Brain pericyte (primary cell): ENCODE data around the gene GABBR2.
"Not testable (repeated sequence)": the region's sequence is repeated elsewhere in the genome, so short reads cannot be mapped to it uniquely, and the experiment has no call there.

Experiments
- DNase-seq: peaks from one replicate; pipeline ENCODE4 v3.0.0-alpha.2; 2012; ENCODE audit warnings: low read depth, low spot score

The GABBR2 gene

GRCh38 chr9:98596486-98596885 is 112.2 kb downstream of the GABBR2 start:
- DNase-seq, result no peak

- DNase-seq, result no peak
These were observed 114.1 kb downstream of the GABBR2 start for GRCh38 chr9:98594546-98595160.

GRCh38 chr9:98593354-98594253 is 115.1 kb downstream of the GABBR2 start:
- DNase-seq, result no peak

DNA sequence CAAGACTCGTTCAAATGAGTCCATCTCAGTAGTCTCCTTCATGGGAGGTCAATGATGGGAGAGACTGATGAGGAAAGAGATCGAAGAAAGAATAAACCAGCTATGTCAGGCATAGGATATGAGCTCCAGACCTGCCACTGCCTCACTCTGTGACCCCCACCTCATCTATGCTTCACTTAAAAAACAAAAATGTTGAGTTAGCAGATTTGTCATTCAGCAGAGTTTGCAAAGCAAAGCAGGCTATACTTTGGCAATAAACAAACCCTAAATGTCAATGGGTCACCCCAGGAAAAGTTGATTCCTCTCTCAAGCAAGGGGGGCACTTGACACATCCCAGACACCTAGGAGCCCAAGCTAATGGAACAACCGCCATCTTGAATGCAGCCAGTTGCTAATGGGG is 117.0 kb downstream of the GABBR2 start:
- DNase-seq, result no peak

GRCh38 chr9:98590101-98590500 is 118.6 kb downstream of the GABBR2 start:
- no peak for DNase-seq

DNA sequence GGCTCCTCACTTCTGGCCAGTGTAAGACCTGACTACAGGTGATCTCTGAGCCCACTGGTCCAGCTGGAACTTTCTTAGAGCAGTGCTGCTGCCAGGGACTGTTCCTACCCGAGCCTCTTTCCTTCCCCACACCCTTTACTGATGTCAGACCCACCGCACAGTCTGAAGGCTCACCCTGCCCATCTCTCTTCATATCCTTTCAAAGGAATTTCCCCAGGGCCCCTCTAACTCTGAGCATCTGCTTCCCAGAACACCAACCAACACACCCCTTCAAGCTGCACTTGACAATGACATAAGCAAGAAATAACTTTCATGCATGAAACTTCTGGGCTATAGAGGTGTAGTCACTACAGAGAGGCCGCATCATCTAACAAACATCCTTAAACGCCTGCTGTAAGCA is 119.6 kb downstream of the GABBR2 start:
- no peak for DNase-seq

DNA sequence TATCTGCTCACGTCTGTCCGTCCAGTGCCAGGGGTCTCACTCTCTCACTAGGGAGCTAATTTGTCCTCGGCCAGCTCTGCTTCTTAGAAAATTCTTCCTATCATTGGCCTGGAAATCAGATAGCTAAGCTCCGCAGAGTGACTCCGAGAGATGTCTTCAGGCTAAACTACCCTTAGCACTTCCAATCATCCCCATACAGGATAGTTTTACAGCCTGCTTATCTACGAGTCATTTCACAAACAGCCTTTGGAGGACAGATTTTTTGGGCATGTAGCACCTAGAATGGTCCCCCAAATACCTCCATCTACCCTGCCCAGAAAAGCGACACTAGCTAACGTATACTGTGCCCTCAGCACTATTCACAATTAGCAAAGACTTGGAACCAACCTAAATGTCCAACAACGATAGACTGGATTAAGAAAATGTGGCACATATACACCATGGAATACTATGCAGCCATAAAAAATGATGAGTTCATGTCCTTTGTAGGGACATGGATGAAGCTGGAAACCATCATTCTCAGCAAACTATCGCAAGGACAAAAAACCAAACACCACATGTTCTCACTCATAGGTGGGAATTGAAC is 123.8 kb downstream of the GABBR2 start:
- DNase-seq, result not testable (repeated sequence)

DNA sequence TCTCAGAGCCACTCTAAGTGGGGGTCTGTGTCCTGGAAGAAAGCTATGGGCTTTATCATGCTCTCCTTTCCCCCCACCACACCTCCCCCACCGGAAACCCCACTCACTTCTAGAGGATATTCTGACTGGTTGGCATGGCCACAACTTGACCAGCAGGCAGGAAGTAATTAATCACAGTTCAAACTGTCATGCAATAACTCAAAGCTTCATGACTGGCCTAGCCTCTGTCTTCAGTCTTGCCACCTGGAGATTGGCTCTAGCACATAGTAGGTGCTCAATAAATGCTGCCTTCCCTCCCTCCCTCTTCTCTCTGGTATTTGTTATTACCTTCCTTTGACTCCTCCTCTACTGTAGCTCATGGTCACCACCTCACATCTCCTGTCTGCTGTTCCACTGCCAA is 124.7 kb downstream of the GABBR2 start:
- DNase-seq, result no peak

- DNase-seq, result no peak
These were observed 125.3 kb downstream of the GABBR2 start for GRCh38 chr9:98583417-98583816.

- no peak for DNase-seq
These were observed 127.8 kb downstream of the GABBR2 start for GRCh38 chr9:98580956-98581355.

DNA sequence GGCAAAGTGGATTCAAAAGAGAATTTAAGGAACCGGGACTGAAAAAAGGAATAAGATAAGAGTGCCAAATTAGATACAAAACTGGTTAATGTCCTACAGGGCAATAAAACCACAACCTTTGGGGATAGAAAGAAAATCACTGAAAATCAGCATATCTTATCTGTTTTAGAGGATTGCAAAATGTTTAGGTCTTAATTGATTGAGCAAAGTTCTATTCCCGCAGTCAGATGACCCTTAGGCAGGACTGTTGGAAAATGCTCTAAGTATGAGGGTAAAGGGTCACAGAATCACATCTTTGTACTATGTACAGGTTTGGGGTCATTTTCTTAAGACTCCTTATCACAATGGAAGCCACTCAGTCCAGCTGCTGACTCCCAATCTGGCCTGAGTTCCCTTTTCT is 129.0 kb downstream of the GABBR2 start:
- no peak for DNase-seq

DNA sequence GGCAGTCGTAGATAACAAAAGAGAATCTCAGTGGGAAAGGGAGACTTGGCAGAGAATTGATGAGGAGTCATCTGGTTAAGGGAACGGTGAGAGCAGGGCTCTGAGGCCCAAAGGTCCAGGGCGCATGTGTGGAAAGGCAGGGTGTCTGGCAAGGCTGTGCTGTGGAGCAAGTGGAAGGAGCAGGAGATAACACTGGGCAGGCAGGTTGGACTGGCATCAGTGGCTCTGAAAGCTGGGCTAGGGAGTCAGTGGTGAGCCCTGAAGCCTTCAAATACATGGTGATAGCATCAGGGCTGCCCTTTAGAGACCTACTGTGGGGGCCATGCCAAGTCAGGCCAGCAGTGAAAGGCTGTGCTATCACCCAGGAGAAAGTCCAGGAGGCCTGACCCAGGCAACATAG is 131.3 kb downstream of the GABBR2 start:
- no peak for DNase-seq

- no peak for DNase-seq
These were observed 131.9 kb downstream of the GABBR2 start for GRCh38 chr9:98576859-98577258.

GRCh38 chr9:98576354-98576753 is 132.4 kb downstream of the GABBR2 start:
- no peak for DNase-seq

DNA sequence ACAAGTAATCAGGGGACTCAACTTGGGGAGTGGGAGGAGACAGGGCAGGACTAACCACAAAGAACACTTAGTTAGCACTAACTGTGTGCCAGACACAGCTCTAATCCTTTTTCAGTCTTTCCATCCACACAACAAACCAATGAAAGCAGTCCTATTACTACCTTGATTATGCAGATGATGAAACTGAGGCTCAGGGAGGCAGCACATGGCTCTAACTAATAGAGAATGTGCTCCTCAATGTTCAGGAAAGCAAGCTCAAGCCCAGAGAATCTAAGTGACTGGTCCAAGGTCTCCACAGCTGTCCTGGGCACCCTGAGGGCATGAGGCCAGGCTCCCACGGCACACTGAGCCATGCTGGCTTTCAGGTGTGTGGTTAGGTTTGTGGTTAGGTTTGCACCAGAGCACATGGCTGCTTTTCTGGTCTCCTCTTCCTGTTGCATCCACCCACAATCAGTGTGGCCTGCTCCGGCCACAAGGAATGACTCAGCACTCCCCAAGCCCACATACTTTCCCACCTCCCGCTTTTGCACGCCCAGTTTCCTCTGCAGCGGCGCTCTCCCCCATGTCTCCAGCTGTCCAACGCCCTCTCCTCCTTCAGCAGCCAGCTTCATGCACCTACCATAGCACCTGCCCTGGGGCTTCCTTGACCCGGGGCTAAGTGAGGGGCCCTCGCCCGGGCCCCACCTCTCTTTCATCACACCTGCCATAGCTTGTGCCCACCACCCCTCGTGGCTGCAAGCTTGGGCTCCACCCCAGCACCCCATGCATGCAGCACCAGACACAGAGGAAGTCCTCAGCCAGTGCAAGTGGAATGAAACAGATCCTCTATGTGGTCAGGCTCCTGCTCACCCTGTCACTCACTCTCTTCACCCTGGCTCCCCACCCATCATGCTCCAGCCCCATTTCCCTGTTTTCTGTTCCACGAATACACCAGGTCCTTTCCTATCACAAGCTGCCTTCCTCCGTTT is 133.1 kb downstream of the GABBR2 start:
- no peak for DNase-seq

GRCh38 chr9:98573749-98574278 is 134.9 kb downstream of the GABBR2 start:
- DNase-seq, result no peak

DNA sequence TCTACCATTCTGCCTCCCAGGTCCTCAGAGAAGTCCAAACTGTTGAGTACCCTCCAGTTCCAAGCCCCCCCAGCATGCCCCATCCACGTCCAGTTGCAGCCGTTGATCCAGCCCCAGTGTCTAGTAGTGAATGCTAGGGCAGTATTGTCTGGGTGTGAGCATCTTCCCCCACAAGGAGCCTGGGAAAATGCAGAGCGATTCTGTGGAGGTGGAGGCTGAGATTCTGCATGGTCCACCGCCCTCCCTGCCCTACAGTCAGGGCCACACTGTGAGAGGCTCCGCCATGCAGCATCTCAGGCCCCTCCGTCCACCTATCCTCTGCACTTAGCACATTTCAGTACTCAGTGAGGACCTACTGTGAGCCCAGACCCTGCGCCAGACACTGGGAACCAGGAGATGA is 135.9 kb downstream of the GABBR2 start:
- DNase-seq, result no peak

DNA sequence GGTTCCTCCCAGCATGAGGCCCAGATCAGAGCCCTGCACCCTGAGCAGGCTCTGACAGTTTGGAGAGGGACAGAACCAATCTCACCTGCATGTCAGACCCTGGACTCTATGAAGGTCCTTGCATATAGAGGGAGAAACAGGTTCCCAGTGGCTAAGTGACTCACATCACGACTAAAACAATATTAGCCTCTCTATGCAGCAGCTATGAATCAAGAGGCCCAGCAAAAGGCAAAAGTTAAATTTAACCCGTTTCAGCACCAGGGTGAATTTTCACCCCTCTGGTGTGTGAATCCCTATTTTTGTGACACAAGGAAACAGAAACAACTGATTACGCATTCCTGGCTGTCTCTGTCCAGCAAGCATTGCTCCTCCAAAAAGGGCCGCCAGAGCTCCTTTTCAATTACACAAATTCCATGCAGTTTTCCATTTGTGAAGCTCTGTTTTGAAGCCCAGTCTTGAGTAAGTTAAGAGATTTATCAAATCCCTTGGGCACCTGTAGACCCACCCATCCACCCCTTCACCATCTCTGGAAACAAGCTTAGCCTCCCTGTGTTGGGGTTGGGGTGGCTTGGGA is 136.6 kb downstream of the GABBR2 start:
- no peak for DNase-seq

GRCh38 chr9:98571643-98572042 is 137.1 kb downstream of the GABBR2 start:
- DNase-seq, result no peak

DNA sequence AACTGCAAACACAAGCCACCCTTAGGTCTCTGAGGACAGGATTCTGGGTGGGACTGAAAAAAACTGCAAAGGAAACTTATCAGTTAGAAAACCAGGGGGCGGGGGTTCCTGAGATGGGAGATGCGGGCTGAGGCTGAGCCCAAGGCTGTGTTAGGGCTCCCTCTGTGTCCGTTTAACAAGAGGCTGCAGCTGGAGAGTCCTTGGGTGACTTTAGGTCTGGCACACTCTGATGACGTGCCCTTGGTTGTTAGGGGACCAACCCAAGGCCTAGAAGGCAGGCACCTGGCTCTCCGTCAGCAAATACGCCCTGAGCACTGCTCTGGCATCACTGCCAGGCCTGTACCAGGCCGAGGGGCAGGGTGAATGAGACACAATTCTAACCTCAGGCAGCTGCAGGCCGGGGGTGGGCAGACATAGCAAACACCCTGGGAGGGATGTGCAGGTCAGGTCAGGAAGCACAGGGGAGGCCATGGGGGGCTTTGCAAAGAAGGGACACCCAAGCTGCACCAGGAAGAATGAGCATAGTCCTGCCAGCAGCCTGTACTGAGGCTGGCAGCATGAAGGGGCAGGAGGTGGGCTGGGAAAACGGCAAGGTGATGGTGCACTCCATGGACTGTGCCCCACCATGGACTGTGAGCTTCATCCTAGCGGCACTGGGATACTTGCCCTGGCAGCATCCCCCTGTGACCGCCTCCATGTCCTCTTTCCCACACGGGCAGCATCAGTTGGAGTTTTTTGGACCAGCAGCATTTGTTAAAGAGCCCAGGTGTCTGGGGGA is 137.9 kb downstream of the GABBR2 start:
- DNase-seq, result no peak
